CD14-positive monocyte (primary cell): ENCODE results near the gene PIP4K2B. TPM values are rescaled to one million over a fixed set of nuclear protein-coding genes. Genes with fewer than 3 reads are reported as not detected.

Experiments used
- DNase-seq, 3 donors: peaks; one replicate each; pipeline ENCODE4 v3.0.0-alpha.2; 2011 to 2022
- H2AFZ ChIP-seq: 2 replicates; pipeline ENCODE4 v1.6.0; 2012; ENCODE audit warnings: mild to moderate bottlenecking, low read depth, low read length, inconsistent platforms; ENCODE audit not compliant: insufficient read depth, poor library complexity, severe bottlenecking
- H3K27ac ChIP-seq, 2 donors: 1 replicate in 1 of 2; 2 replicates in 1 of 2; pipeline ENCODE4 v1.5.1; 2012 to 2013; ENCODE audit warnings: low read length in 2 of 2, control low read depth in 1 of 2, inconsistent platforms in 1 of 2, low read depth in 1 of 2, mild to moderate bottlenecking in 1 of 2
- H3K27me3 ChIP-seq, 2 donors: one replicate each; pipeline versions ENCODE4 v1.6.0 to v1.6.1; 2011 to 2013; ENCODE audit warnings: low read length in 2 of 2; ENCODE audit not compliant: control insufficient read depth in 2 of 2, insufficient read depth in 2 of 2
- H3K36me3 ChIP-seq, 2 donors: replicated peaks in 1 of 2; 1 replicate in 1 of 2; 2 replicates in 1 of 2; pipeline versions ENCODE4 v1.5.1 to v1.6.1; 2012 to 2013; ENCODE audit warnings: low read length in 2 of 2, control low read depth in 1 of 2, inconsistent platforms in 1 of 2, mild to moderate bottlenecking in 1 of 2; ENCODE audit not compliant: insufficient read depth in 2 of 2, control insufficient read depth in 1 of 2
- H3K4me1 ChIP-seq, 2 donors: 1 replicate in 1 of 2; 2 replicates in 1 of 2; pipeline versions ENCODE4 v1.5.1 to v1.6.1; 2012 to 2013; ENCODE audit warnings: low read length in 2 of 2, control low read depth in 1 of 2, inconsistent platforms in 1 of 2, mild to moderate bottlenecking in 1 of 2, moderate library complexity in 1 of 2; ENCODE audit not compliant: insufficient read depth in 2 of 2, control insufficient read depth in 1 of 2
- H3K4me2 ChIP-seq: replicated peaks from 2 replicates; pipeline ENCODE3; 2012; ENCODE audit warnings: low read length, moderate library complexity, mild to moderate bottlenecking; ENCODE audit not compliant: poor library complexity, severe bottlenecking; ENCODE audit errors: extremely low read depth
- H3K4me3 ChIP-seq, 3 experiments: fragments of 200-600 bp in 1 of 3; sonication (generic) in 1 of 3; replicated peaks in 1 of 3; 1 replicate in 2 of 3; 2 replicates in 1 of 3; pipeline ENCODE4 v1.5.1; 2011 to 2013; ENCODE audit warnings: low read length in 3 of 3, mild to moderate bottlenecking in 3 of 3, control low read depth in 2 of 3, low read depth in 2 of 3, inconsistent platforms in 1 of 3, moderate library complexity in 1 of 3
- H3K79me2 ChIP-seq: 2 replicates; pipeline ENCODE4 v1.6.0; 2012; ENCODE audit warnings: mild to moderate bottlenecking, control low read depth, inconsistent platforms, low read length, moderate library complexity; ENCODE audit not compliant: insufficient read depth
- H3K9ac ChIP-seq: 2 replicates; pipeline ENCODE4 v1.6.0; 2017; ENCODE audit warnings: low read length, mild to moderate bottlenecking; ENCODE audit not compliant: insufficient read depth, poor library complexity, severe bottlenecking
- H3K9me3 ChIP-seq, 2 donors: replicated peaks in 1 of 2; 1 replicate in 1 of 2; 2 replicates in 1 of 2; pipeline versions ENCODE4 v1.5.1 to v1.6.1; 2012 to 2013; ENCODE audit warnings: low read length in 2 of 2, control low read depth in 1 of 2; ENCODE audit not compliant: control insufficient read depth in 1 of 2, insufficient read depth in 1 of 2
- H4K20me1 ChIP-seq: 2 replicates; pipeline ENCODE4 v1.6.0; 2012; ENCODE audit warnings: mild to moderate bottlenecking, low read length, control low read depth, moderate library complexity; ENCODE audit not compliant: insufficient read depth
- H3K27ac Mint-ChIP-seq, 7 donors: one replicate each; pipeline ENCODE4 v1.8.0; 2020; ENCODE audit warnings: mild to moderate bottlenecking in 7 of 7, mixed read lengths in 7 of 7, moderate library complexity in 6 of 7, inconsistent platforms in 2 of 7
- H3K27me3 Mint-ChIP-seq, 3 donors: one replicate each; pipeline ENCODE4 v1.8.0; 2021 to 2022; ENCODE audit warnings: low read depth in 3 of 3, mild to moderate bottlenecking in 3 of 3, mixed read lengths in 3 of 3, moderate library complexity in 3 of 3, inconsistent platforms in 1 of 3
- H3K36me3 Mint-ChIP-seq, 2 donors: one replicate each; pipeline ENCODE4 v1.8.0; 2020; ENCODE audit warnings: mixed read lengths in 2 of 2, inconsistent platforms in 1 of 2, mild to moderate bottlenecking in 1 of 2
- H3K4me1 Mint-ChIP-seq: one replicate; pipeline ENCODE4 v1.8.0; 2020; ENCODE audit warnings: mild to moderate bottlenecking, mixed read lengths
- H3K4me3 Mint-ChIP-seq, 2 donors: one replicate each; pipeline ENCODE4 v1.8.0; 2020; ENCODE audit warnings: mild to moderate bottlenecking in 2 of 2, mixed read lengths in 2 of 2, moderate library complexity in 1 of 2
- H3K9me3 Mint-ChIP-seq, 7 donors: one replicate each; pipeline ENCODE4 v1.8.0; 2020 to 2022; ENCODE audit warnings: mixed read lengths in 7 of 7, mild to moderate bottlenecking in 6 of 7, moderate library complexity in 6 of 7, inconsistent platforms in 2 of 7
- WGBS: methylation state at CpG from one replicate; pipeline ENCODE4 v1.1.5; 2013; ENCODE audit warnings: missing lambda C conversion rate; ENCODE audit not compliant: insufficient coverage; 5-methylcytosine and 5-hydroxymethylcytosine counted together
- intact Hi-C, 2 donors: fragments of 100-400 bp; cut with micrococcal nuclease; formaldehyde crosslinking; loops; one replicate each; pipeline versions ENCODE4 v1.15.0 to v1.15.1; 2023
- polyA plus RNA-seq, 3 donors: library from polyadenylated mRNA; depleted of rRNA in 1 of 3; unstranded in 2 of 3; stranded (reverse) in 1 of 3; fragments of 300-500 nt in 2 of 3; fragments of >200 nt in 1 of 3; fragmentation: Illumina TruSeq in 2 of 3; gene quantifications; 1 replicate in 2 of 3; 2 replicates in 1 of 3; pipeline ENCODE4 v1.2.3, GENCODE V29; 2012 to 2021
- TF ChIP-seq, protein P1 (sequence below): fragments of 200-600 bp; IDR thresholded peaks from one replicate; pipeline ENCODE4 v1.8.0; 2022; ENCODE audit warnings: antibody characterized with exemption, mild to moderate bottlenecking

Gene PIP4K2B
- polyA plus RNA-seq, 3 donors, result 4.4 to 20.2 (median 4.6) TPM

DNA sequence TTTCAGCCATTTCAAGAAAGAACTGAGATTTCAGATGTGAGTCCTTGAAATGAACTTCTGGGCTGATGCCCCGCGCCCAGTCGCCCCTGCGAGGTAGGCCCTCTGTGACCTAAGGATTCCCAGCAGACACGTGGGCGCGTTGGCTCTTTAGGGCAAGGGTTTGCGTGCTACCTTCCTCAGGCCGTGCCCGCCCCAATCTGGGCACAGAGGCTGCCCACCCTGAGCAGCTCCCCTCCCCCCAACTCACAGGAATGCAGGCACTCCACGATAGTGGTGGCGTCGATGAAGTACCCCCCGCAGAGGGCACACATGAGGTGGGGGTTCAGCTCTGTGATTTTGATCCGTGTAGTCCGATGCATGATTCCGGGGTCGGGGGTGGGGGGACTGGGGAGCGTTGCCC, 59.3 kb downstream of the PIP4K2B start:
- intact Hi-C loops, result no loop called here
- 98% methylated on average over 9 of the region's 19 CpGs for WGBS
- H3K9ac ChIP-seq, result no peak overlapping the region
- Mint-ChIP-seq H3K27me3 (peaks cover 34 to 51% (median 38%) of the 10 kb centered on the region in 3 donors), H3K4me3 (peak overlapping the region in 1 of 2 donors; percentile 35), H3K27ac (no peak overlapping the region), H3K9me3 (no peaks in the 10 kb centered on the region), H3K4me1 (peaks cover under 1% of the 10 kb centered on the region), H3K36me3 (no peaks in the 10 kb centered on the region)
- TF ChIP-seq, protein P1, sequence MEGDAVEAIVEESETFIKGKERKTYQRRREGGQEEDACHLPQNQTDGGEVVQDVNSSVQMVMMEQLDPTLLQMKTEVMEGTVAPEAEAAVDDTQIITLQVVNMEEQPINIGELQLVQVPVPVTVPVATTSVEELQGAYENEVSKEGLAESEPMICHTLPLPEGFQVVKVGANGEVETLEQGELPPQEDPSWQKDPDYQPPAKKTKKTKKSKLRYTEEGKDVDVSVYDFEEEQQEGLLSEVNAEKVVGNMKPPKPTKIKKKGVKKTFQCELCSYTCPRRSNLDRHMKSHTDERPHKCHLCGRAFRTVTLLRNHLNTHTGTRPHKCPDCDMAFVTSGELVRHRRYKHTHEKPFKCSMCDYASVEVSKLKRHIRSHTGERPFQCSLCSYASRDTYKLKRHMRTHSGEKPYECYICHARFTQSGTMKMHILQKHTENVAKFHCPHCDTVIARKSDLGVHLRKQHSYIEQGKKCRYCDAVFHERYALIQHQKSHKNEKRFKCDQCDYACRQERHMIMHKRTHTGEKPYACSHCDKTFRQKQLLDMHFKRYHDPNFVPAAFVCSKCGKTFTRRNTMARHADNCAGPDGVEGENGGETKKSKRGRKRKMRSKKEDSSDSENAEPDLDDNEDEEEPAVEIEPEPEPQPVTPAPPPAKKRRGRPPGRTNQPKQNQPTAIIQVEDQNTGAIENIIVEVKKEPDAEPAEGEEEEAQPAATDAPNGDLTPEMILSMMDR, result no peak
- no peaks in the 10 kb centered on the region for H3K9me3 ChIP-seq
- no peaks in the 10 kb centered on the region for H3K36me3 ChIP-seq
- no peak overlapping the region for H3K4me3 ChIP-seq
- no peak overlapping the region for H3K27ac ChIP-seq
- no peak overlapping the region for H2AFZ ChIP-seq
- H3K4me1 ChIP-seq, result no peaks in the 10 kb centered on the region
- peaks cover 7% of the 10 kb centered on the region for H4K20me1 ChIP-seq
- DNase-seq, result no peak
- no peak overlapping the region for H3K4me2 ChIP-seq
- H3K27me3 ChIP-seq, result peaks cover 0 to 8% of the 10 kb centered on the region in 2 donors
- no peaks in the 10 kb centered on the region for H3K79me2 ChIP-seq

DNA sequence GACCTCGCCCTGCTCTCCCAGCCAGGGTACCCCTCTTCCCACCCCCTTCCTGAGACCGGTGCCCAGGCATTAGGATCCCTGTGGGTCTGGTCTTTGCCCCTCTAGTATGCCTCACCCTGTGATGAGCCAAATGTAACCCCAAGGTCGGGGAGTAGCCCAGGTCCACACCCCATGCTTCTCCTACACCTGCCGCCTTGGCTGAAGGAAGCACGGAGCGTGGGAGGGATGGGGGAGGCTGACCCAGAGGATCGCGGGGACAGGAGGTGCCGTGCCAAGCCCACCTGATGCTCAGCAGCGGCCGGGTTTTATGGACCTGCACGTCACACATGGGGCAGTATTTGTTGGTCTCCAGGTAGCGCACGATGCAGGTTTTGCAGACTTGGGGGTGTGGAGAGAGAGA, 60.1 kb downstream of the PIP4K2B start:
- no peak overlapping the region for H3K9ac ChIP-seq
- intact Hi-C loops, result no loop called here
- H3K9me3 Mint-ChIP-seq, result no peaks in the 10 kb centered on the region
- H3K27me3 ChIP-seq, result peaks cover 0 to 4% of the 10 kb centered on the region in 2 donors
- peaks cover 7% of the 10 kb centered on the region for H4K20me1 ChIP-seq
- no peak overlapping the region for H3K27ac ChIP-seq
- H3K79me2 ChIP-seq, result no peaks in the 10 kb centered on the region
- DNase-seq, result no peak
- WGBS, result 100% methylated on average over 4 of the region's 14 CpGs
- no peak overlapping the region for H2AFZ ChIP-seq
- peaks cover 2% of the 10 kb centered on the region for H3K4me1 Mint-ChIP-seq
- H3K36me3 Mint-ChIP-seq, result peaks cover 0 to 2% of the 10 kb centered on the region in 2 donors
- H3K9me3 ChIP-seq, result no peaks in the 10 kb centered on the region
- no peak overlapping the region for H3K4me2 ChIP-seq
- TF ChIP-seq, protein P1, result no peak
- H3K4me1 ChIP-seq, result no peaks in the 10 kb centered on the region
- peaks cover 27 to 44% (median 31%) of the 10 kb centered on the region in 3 donors for H3K27me3 Mint-ChIP-seq
- H3K4me3 Mint-ChIP-seq, result no peak overlapping the region
- peaks cover 0 to 2% of the 10 kb centered on the region in 2 donors for H3K36me3 ChIP-seq
- H3K4me3 ChIP-seq, result no peak overlapping the region
- peak overlapping the region in 1 of 7 donors; percentile 21 for H3K27ac Mint-ChIP-seq
